ENCODE measurements around the gene PTPMT1. TPM values are rescaled to one million over a fixed set of nuclear protein-coding genes. Genes with fewer than 3 reads are reported as not detected.

Gene PTPMT1
- polyA plus RNA-seq, 2 of the 4 experiments (the other 2 are of a cell fraction), result 63.4 to 69.2 TPM

DNA sequence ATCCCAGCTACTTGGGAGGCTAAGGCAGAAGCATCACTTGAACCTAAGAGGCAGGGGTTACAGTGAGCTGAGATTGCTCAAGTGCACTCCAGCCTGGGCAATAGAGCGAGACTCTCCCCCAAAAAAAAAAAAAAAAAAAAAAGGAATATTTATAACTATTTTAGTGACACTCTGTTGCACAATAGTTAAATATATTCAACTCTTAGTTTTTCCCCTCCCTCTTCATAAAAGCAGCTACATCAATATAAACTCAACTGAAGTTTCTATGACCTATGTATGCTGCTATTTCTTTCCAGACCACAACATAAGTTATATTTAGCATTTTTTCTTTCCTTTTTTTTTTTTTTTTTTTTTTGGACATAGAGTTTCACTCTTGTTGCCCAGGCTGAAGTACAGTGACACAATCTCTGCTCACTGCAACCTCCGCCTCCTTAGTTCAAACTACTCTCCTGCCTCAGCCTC, 31.7 kb upstream of the PTPMT1 start:
- WGBS (ENCODE audit: missing lambda C conversion rate), result 92% methylated on average over 2 of the region's 2 CpGs
- no peaks in the 10 kb centered on the region for H3K9me3 ChIP-seq
- ChIA-PET CTCF (interaction anchor here (2.6 kb wide), 1 partner anchor 17 kb away, joined by 13 read pairs; no protein-coding TSS in a partner anchor), POLR2A (no interaction called here)
- no peak overlapping the region for H3K4me2 ChIP-seq
- no peak overlapping the region for H3K27ac ChIP-seq
- no peak overlapping the region for H3K4me3 ChIP-seq
- no peak for ATAC-seq
- peaks cover 26% of the 10 kb centered on the region for H3K4me1 ChIP-seq
- DNase-seq (ENCODE audit: low read depth in 1 of 2, low spot score in 1 of 2), result no peak
- TF ChIP-seq, protein P1, sequence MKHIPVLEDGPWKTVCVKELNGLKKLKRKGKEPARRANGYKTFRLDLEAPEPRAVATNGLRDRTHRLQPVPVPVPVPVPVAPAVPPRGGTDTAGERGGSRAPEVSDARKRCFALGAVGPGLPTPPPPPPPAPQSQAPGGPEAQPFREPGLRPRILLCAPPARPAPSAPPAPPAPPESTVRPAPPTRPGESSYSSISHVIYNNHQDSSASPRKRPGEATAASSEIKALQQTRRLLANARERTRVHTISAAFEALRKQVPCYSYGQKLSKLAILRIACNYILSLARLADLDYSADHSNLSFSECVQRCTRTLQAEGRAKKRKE (CRISPR knock-in tag; IDR thresholded peaks at IDR 0.05; ENCODE audit: low read depth), result no peak
- no peak for TF ChIP-seq MAZ (IDR thresholded peaks at IDR 0.05; ENCODE audit: borderline replicate concordance, low read depth, low read length)
- FAIRE-seq, result no peak

GRCh38 chr11:47534704-47535251, 30.6 kb upstream of the PTPMT1 start:
- Histone ChIP-seq H3K4me2 (no peak overlapping the region), H3K4me1 (peaks cover 37% of the 10 kb centered on the region), H3K9me3 (no peaks in the 10 kb centered on the region), H3K4me3 (no peak overlapping the region), H3K27ac (no peak overlapping the region)
- TF ChIP-seq, protein P1 (CRISPR knock-in tag; IDR thresholded peaks at IDR 0.05; ENCODE audit: low read depth), result no peak
- TF ChIP-seq SMC3 (IDR thresholded peaks at IDR 0.05) (no peak), EP300 (IDR thresholded peaks at IDR 0.05) (no peak), POLR2AphosphoS2 (conservative IDR thresholded peaks at IDR 0.05; ENCODE audit: low read length) (no peak), MYC (IDR thresholded peaks at IDR 0.05; ENCODE audit: borderline replicate concordance, low read length) (no peak), PBX3 (IDR thresholded peaks at IDR 0.05) (no peak), PHF8 (IDR thresholded peaks at IDR 0.05; ENCODE audit: borderline replicate concordance, low read depth) (no peak)
- FAIRE-seq (no peak), DNase-seq (ENCODE audit: low read depth in 1 of 2, low spot score in 1 of 2) (no peak), ATAC-seq (no peak)
- CTCF ChIA-PET, result interaction anchor here (0.6 to 6.9 kb wide), 5 partner anchors 10 to 123 kb away, joined by 3 to 41 read pairs (median 4); partner anchors contain the start of gene CELF1
- 89% methylated on average over 4 of the region's 4 CpGs for WGBS (ENCODE audit: missing lambda C conversion rate)
- POLR2A ChIA-PET, result no interaction called here

DNA sequence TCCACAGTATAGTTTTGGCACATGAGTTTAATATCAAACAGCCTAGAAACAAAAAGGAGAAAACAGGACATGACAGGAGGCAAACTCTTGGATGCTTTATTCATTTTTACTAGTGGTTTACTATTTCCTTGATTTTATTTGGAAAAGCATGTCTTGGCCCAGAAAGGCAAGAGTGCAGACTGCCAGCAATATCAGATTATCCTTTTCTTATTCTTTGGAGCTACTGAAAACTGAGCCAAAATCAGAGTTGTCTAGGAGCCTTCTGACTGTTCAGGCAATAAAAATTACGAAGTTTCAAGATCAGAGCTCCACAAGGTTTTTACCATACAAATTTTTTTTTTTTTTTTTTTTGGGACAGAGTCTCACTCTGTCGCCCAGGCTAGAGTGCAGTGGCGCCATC, 28.5 kb upstream of the PTPMT1 start:
- ChIA-PET POLR2A (interaction anchor here (0.7 kb wide), 1 partner anchor 476 kb away, joined by 8 read pairs; no protein-coding TSS in a partner anchor), CTCF (interaction anchor here (0.6 to 6.9 kb wide), 4 partner anchors 12 to 48 kb away, joined by 3 to 41 read pairs (median 3); partner anchors contain the start of gene CELF1)
- H3K4me1 ChIP-seq, result peaks cover 52% of the 10 kb centered on the region
- H3K27ac ChIP-seq, result no peak overlapping the region
- no peak for ATAC-seq
- 98% methylated on average over 3 of the region's 3 CpGs for WGBS (ENCODE audit: missing lambda C conversion rate)
- TF ChIP-seq CHD2 (IDR thresholded peaks at IDR 0.05; ENCODE audit: low read length, partially characterized antibody) (no peak), HOXB13 (CRISPR knock-in tag; IDR thresholded peaks at IDR 0.05; ENCODE audit: low read depth) (no peak), MYC (IDR thresholded peaks at IDR 0.05; ENCODE audit: borderline replicate concordance, low read length) (no peak), KDM1A (IDR thresholded peaks at IDR 0.05; ENCODE audit: low read depth) (no peak), PBX3 (IDR thresholded peaks at IDR 0.05) (no peak), HDAC2 (IDR thresholded peaks at IDR 0.05) (no peak), FOSB (CRISPR knock-in tag; IDR thresholded peaks at IDR 0.05) (no peak), BHLHE40 (IDR thresholded peaks at IDR 0.05; ENCODE audit: low read depth, low read length) (no peak), FOXS1 (CRISPR knock-in tag; IDR thresholded peaks at IDR 0.05) (no peak), TP53 (CRISPR knock-in tag; IDR thresholded peaks at IDR 0.05) (no peak), RFX5 (IDR thresholded peaks at IDR 0.05) (no peak), KDM5A (IDR thresholded peaks at IDR 0.05) (no peak), SREBF2 (IDR thresholded peaks at IDR 0.05) (no peak), NFE2L2 (conservative IDR thresholded peaks at IDR 0.05; ENCODE audit: low read length) (no peak)
- TF ChIP-seq, protein P2, sequence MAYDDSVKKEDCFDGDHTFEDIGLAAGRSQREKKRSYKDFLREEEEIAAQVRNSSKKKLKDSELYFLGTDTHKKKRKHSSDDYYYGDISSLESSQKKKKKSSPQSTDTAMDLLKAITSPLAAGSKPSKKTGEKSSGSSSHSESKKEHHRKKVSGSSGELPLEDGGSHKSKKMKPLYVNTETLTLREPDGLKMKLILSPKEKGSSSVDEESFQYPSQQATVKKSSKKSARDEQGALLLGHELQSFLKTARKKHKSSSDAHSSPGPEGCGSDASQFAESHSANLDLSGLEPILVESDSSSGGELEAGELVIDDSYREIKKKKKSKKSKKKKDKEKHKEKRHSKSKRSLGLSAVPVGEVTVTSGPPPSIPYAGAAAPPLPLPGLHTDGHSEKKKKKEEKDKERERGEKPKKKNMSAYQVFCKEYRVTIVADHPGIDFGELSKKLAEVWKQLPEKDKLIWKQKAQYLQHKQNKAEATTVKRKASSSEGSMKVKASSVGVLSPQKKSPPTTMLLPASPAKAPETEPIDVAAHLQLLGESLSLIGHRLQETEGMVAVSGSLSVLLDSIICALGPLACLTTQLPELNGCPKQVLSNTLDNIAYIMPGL (CRISPR knock-in tag; IDR thresholded peaks at IDR 0.05; ENCODE audit: borderline replicate concordance), result no peak
- DNase-seq (ENCODE audit: low read depth in 1 of 2, low spot score in 1 of 2), result no peak
- FAIRE-seq, result no peak
- no peaks in the 10 kb centered on the region for H3K9me3 ChIP-seq
- no peak overlapping the region for H3K4me2 ChIP-seq
- H3K4me3 ChIP-seq, result no peak overlapping the region

All from A549 (cell line).